ENCODE data around the gene DDX59. TPM values are rescaled to one million over a fixed set of nuclear protein-coding genes. Genes with fewer than 3 reads are reported as not detected.
"Not testable (repeated sequence)": the region's sequence is repeated elsewhere in the genome, so short reads cannot be mapped to it uniquely, and the experiment has no call there.

The DDX59 gene
- total RNA-seq, 1 donor from 2014 or later = 17.7 TPM

- no peaks in the 10 kb centered on the region for H3K27me3 ChIP-seq (ENCODE audit: control insufficient read depth in 3 of 3, insufficient read depth in 3 of 3, low read length in 3 of 3)
- no peak overlapping the region for H3K4me3 ChIP-seq (ENCODE audit: low read length in 3 of 3)
- H3K9ac ChIP-seq (ENCODE audit: low read depth in 1 of 3, low read length in 3 of 3) = no peak overlapping the region
- no peak overlapping the region for H3K27ac ChIP-seq (ENCODE audit: low read depth, low read length)
- H3K36me3 ChIP-seq (ENCODE audit: control insufficient read depth in 3 of 3, insufficient read depth in 3 of 3, low read length in 3 of 3) = no peaks in the 10 kb centered on the region
- H3K4me1 ChIP-seq (ENCODE audit: control insufficient read depth in 3 of 3, insufficient read depth in 3 of 3, low read length in 3 of 3) = no peaks in the 10 kb centered on the region
- no peaks in the 10 kb centered on the region for H3K9me3 ChIP-seq (ENCODE audit: control insufficient read depth in 3 of 3, low read length in 3 of 3)
These were observed 33.0 kb downstream of the DDX59 start for GRCh38 chr1:200636681-200637080.

GRCh38 chr1:200634261-200635122 is 35.2 kb downstream of the DDX59 start:
- no peaks in the 10 kb centered on the region for H3K36me3 ChIP-seq (ENCODE audit: control insufficient read depth in 3 of 3, insufficient read depth in 3 of 3, low read length in 3 of 3)
- no peak overlapping the region for H3K27ac ChIP-seq (ENCODE audit: low read depth, low read length)
- no peak overlapping the region for H3K9ac ChIP-seq (ENCODE audit: low read depth in 1 of 3, low read length in 3 of 3)
- H3K27me3 ChIP-seq (ENCODE audit: control insufficient read depth in 3 of 3, insufficient read depth in 3 of 3, low read length in 3 of 3) = no peaks in the 10 kb centered on the region
- no peak overlapping the region for H3K4me3 ChIP-seq (ENCODE audit: low read length in 3 of 3)
- H3K4me1 ChIP-seq (ENCODE audit: control insufficient read depth in 3 of 3, insufficient read depth in 3 of 3, low read length in 3 of 3) = no peaks in the 10 kb centered on the region
- H3K9me3 ChIP-seq (ENCODE audit: control insufficient read depth in 3 of 3, low read length in 3 of 3) = no peaks in the 10 kb centered on the region

- Histone ChIP-seq H3K27me3 (ENCODE audit: control insufficient read depth in 3 of 3, insufficient read depth in 3 of 3, low read length in 3 of 3) (no peaks in the 10 kb centered on the region), H3K4me3 (ENCODE audit: low read length in 3 of 3) (no peak overlapping the region), H3K9ac (ENCODE audit: low read depth in 1 of 3, low read length in 3 of 3) (no peak overlapping the region), H3K27ac (ENCODE audit: low read depth, low read length) (no peak overlapping the region), H3K36me3 (ENCODE audit: control insufficient read depth in 3 of 3, insufficient read depth in 3 of 3, low read length in 3 of 3) (no peaks in the 10 kb centered on the region), H3K4me1 (ENCODE audit: control insufficient read depth in 3 of 3, insufficient read depth in 3 of 3, low read length in 3 of 3) (no peaks in the 10 kb centered on the region), H3K9me3 (ENCODE audit: control insufficient read depth in 3 of 3, low read length in 3 of 3) (no peaks in the 10 kb centered on the region)
These were observed 38.3 kb downstream of the DDX59 start for GRCh38 chr1:200631375-200631774.

GRCh38 chr1:200630515-200630899 is 39.2 kb downstream of the DDX59 start:
- not testable (repeated sequence) for H3K4me3 ChIP-seq (ENCODE audit: low read length in 3 of 3); H3K27ac ChIP-seq (ENCODE audit: low read depth, low read length); H3K9me3 ChIP-seq (ENCODE audit: control insufficient read depth in 3 of 3, low read length in 3 of 3); H3K4me1 ChIP-seq (ENCODE audit: control insufficient read depth in 3 of 3, insufficient read depth in 3 of 3, low read length in 3 of 3); H3K27me3 ChIP-seq (ENCODE audit: control insufficient read depth in 3 of 3, insufficient read depth in 3 of 3, low read length in 3 of 3); H3K9ac ChIP-seq (ENCODE audit: low read depth in 1 of 3, low read length in 3 of 3); H3K36me3 ChIP-seq (ENCODE audit: control insufficient read depth in 3 of 3, insufficient read depth in 3 of 3, low read length in 3 of 3)

- Histone ChIP-seq H3K9me3 (ENCODE audit: control insufficient read depth in 3 of 3, low read length in 3 of 3) (no peaks in the 10 kb centered on the region), H3K27me3 (ENCODE audit: control insufficient read depth in 3 of 3, insufficient read depth in 3 of 3, low read length in 3 of 3) (no peaks in the 10 kb centered on the region), H3K27ac (ENCODE audit: low read depth, low read length) (no peak overlapping the region), H3K4me3 (ENCODE audit: low read length in 3 of 3) (no peak overlapping the region), H3K9ac (ENCODE audit: low read depth in 1 of 3, low read length in 3 of 3) (no peak overlapping the region), H3K36me3 (ENCODE audit: control insufficient read depth in 3 of 3, insufficient read depth in 3 of 3, low read length in 3 of 3) (no peaks in the 10 kb centered on the region), H3K4me1 (ENCODE audit: control insufficient read depth in 3 of 3, insufficient read depth in 3 of 3, low read length in 3 of 3) (no peaks in the 10 kb centered on the region)
These were observed 39.7 kb downstream of the DDX59 start for GRCh38 chr1:200629876-200630514.

GRCh38 chr1:200628223-200628881 is 41.4 kb downstream of the DDX59 start:
- Histone ChIP-seq H3K4me3 (ENCODE audit: low read length in 3 of 3) (no peak overlapping the region), H3K9me3 (ENCODE audit: control insufficient read depth in 3 of 3, low read length in 3 of 3) (no peaks in the 10 kb centered on the region), H3K27ac (ENCODE audit: low read depth, low read length) (no peak overlapping the region), H3K36me3 (ENCODE audit: control insufficient read depth in 3 of 3, insufficient read depth in 3 of 3, low read length in 3 of 3) (no peaks in the 10 kb centered on the region), H3K27me3 (ENCODE audit: control insufficient read depth in 3 of 3, insufficient read depth in 3 of 3, low read length in 3 of 3) (no peaks in the 10 kb centered on the region), H3K9ac (ENCODE audit: low read depth in 1 of 3, low read length in 3 of 3) (no peak overlapping the region), H3K4me1 (ENCODE audit: control insufficient read depth in 3 of 3, insufficient read depth in 3 of 3, low read length in 3 of 3) (no peaks in the 10 kb centered on the region)

GRCh38 chr1:200627575-200628222 is 42.0 kb downstream of the DDX59 start:
- Histone ChIP-seq H3K27me3 (ENCODE audit: control insufficient read depth in 3 of 3, insufficient read depth in 3 of 3, low read length in 3 of 3) (no peaks in the 10 kb centered on the region), H3K9ac (ENCODE audit: low read depth in 1 of 3, low read length in 3 of 3) (no peak overlapping the region), H3K9me3 (ENCODE audit: control insufficient read depth in 3 of 3, low read length in 3 of 3) (no peaks in the 10 kb centered on the region), H3K4me3 (ENCODE audit: low read length in 3 of 3) (no peak overlapping the region), H3K36me3 (ENCODE audit: control insufficient read depth in 3 of 3, insufficient read depth in 3 of 3, low read length in 3 of 3) (no peaks in the 10 kb centered on the region), H3K4me1 (ENCODE audit: control insufficient read depth in 3 of 3, insufficient read depth in 3 of 3, low read length in 3 of 3) (no peaks in the 10 kb centered on the region), H3K27ac (ENCODE audit: low read depth, low read length) (no peak overlapping the region)

GRCh38 chr1:200626853-200627534 is 42.7 kb downstream of the DDX59 start:
- Histone ChIP-seq H3K36me3 (ENCODE audit: control insufficient read depth in 3 of 3, insufficient read depth in 3 of 3, low read length in 3 of 3) (no peaks in the 10 kb centered on the region), H3K4me3 (ENCODE audit: low read length in 3 of 3) (no peak overlapping the region), H3K9me3 (ENCODE audit: control insufficient read depth in 3 of 3, low read length in 3 of 3) (no peaks in the 10 kb centered on the region), H3K4me1 (ENCODE audit: control insufficient read depth in 3 of 3, insufficient read depth in 3 of 3, low read length in 3 of 3) (no peaks in the 10 kb centered on the region), H3K27ac (ENCODE audit: low read depth, low read length) (no peak overlapping the region), H3K9ac (ENCODE audit: low read depth in 1 of 3, low read length in 3 of 3) (no peak overlapping the region), H3K27me3 (ENCODE audit: control insufficient read depth in 3 of 3, insufficient read depth in 3 of 3, low read length in 3 of 3) (no peaks in the 10 kb centered on the region)

- no peaks in the 10 kb centered on the region for H3K9me3 ChIP-seq (ENCODE audit: control insufficient read depth in 3 of 3, low read length in 3 of 3)
- H3K27me3 ChIP-seq (ENCODE audit: control insufficient read depth in 3 of 3, insufficient read depth in 3 of 3, low read length in 3 of 3) = no peaks in the 10 kb centered on the region
- no peaks in the 10 kb centered on the region for H3K36me3 ChIP-seq (ENCODE audit: control insufficient read depth in 3 of 3, insufficient read depth in 3 of 3, low read length in 3 of 3)
- no peak overlapping the region for H3K9ac ChIP-seq (ENCODE audit: low read depth in 1 of 3, low read length in 3 of 3)
- H3K4me3 ChIP-seq (ENCODE audit: low read length in 3 of 3) = no peak overlapping the region
- H3K4me1 ChIP-seq (ENCODE audit: control insufficient read depth in 3 of 3, insufficient read depth in 3 of 3, low read length in 3 of 3) = peaks cover under 1 to 1% (median 1%) of the 10 kb centered on the region in 3 donors
- H3K27ac ChIP-seq (ENCODE audit: low read depth, low read length) = no peak overlapping the region
These were observed 44.3 kb downstream of the DDX59 start for GRCh38 chr1:200625381-200625824.

All from skeletal muscle tissue (tissue), 4 donors.